HG03025 (cell line): ENCODE measurements around the gene TNIK.
"Not testable (repeated sequence)": the region's sequence is repeated elsewhere in the genome, so short reads cannot be mapped to it uniquely, and the experiment has no call there.

Experiments used
- ATAC-seq: cut with Tn5 transposase; IDR thresholded peaks from one replicate; pipeline ENCODE4 v1.9.1; 2021; ENCODE audit warnings: mild to moderate bottlenecking, moderate library complexity; ENCODE audit not compliant: unreplicated experiment, low FRiP score

Gene TNIK

DNA sequence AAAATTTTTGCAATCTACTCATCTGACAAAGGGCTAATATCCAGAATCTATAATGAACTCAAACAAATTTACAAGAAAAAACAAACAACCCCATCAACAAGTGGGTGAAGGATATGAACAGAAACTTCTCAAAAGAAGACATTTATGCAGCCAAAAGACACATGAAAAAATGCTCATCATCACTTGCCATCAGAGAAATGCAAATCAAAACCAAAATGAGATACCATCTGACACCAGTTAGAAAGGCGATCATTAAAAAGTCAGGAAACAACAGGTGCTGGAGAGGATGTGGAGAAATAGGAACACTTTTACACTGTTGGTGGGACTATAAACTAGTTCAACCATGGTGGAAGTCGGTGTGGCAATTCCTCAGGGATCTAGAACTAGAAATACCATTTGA lies 36.1 kb downstream of the TNIK start:
- not testable (repeated sequence) for ATAC-seq

DNA sequence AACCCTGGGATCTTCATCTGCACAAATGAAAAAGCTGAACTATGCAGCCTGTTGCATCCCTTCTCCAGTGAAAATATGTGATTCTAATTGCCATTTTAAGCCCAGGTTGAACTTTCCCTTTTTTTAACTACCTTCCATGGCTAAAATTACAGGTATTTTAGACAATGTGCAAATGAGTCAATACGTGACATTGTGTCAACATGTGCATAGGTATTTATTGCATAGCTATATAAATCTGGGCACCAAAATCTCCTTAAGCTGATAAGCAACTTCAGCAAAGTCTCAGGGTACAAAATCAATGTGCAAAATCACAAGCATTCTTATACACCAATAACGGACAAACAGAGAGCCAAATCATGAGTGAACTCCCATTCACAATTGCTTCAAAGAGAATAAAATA lies 37.4 kb downstream of the TNIK start:
- not testable (repeated sequence) for ATAC-seq

DNA sequence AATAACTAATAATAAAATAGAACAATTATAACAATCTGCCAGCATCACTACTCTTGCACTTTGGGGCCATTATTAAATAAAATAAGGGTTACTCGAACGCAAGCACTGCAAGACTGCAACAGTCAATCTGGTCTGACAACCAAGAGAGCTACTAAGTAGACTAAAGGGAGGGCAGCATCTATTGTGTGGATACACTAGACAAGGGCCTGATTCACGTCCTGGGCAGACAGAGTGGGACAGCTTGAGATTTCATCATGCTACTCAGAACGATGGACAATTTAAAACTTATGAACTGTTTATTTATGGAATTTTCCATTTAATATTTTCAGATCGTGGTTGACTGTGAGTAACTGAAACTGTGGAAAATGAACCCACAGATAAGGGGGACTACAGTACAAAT lies 39.5 kb downstream of the TNIK start:
- no peak for ATAC-seq

DNA sequence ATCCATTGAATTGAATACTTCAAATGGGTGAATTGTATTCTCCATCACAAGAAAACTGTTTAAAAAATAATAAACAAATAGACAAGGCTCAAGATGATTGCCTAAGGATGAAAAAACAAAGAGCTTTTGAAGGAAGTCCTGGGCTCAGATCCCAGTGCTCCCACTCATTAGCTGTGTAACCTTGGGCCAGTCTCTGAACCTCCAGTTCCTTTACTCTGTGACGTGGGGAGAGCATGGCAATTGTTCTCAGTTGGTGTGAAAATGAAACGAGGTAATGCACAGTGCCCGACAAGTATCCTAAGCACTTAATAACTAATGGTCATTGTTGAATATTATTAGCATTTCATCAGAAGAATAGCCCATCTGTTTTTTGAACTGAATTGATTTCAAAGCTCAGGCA lies 40.7 kb downstream of the TNIK start:
- no peak for ATAC-seq

DNA sequence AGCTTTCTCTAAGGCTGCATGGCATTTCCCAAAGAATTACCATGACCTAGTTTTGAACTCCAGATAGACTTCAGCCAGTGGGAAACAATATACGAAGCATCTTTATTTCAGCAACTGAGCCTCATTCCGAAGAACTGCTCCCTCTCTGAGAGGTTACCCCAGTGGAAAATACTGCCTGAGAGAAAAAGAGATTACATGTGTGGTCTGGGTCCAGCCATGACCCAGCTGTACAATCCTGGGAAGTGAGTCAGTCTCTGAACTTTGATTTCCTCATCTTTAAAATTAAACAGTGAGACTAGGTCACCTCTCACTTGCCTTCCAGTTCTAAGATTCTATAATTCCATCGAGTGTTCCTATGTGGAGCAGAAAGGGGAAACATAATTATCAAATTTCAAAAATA lies 42.4 kb downstream of the TNIK start:
- ATAC-seq = no peak

DNA sequence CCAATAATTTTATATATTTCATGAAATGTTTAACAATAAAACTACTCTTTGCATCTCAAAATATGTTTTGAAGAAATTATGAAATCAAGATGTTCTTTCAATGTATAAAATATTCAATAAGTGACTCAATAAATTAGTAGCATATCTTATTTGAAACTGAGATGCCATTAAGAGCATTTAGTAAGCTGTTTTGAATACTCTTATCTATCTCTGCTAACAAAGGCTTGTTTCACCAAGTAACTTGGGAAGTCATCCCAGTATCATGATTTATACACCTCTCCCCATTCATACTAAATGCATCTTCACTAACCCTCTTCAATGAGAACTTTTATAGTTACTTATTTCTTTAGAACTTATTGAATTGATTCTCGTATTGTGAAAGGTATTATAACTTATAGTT lies 43.1 kb downstream of the TNIK start:
- ATAC-seq = no peak

DNA sequence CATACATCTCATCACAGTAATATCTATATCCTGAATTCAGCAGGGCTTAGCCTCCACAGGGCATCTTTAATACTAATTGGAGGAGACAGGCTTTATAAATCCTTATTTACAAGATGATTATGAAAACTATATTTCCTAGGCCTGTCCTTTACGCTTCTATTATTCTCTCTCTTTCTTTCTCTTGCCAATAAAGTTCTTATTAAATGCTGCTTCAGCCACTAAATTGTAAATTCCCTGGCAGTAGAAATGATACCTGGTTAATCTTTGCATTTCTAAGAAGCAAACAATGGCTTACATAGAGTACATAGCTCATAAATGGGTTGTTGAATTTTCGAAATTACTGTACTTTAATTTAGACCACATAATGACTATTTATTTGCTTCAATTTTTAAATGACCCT lies 43.5 kb downstream of the TNIK start:
- no peak for ATAC-seq

DNA sequence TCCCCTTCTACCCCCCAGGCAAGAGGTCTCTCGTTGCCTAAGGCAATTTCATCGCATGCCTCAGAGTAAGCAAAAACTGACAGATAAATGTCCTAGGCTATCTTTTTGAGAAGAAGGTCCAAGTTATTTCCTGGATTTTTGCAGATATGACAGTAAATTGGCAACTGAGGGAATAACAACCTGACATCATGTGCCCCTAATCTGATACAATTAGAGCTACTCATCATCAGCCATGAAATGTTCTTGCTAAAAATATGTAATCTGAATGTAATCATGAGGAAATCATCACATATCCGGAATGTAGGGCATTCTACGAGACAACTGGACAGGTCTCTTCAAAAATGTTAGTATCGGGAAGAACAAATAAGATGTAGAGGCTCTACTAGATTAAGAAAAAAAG lies 44.1 kb downstream of the TNIK start:
- no peak for ATAC-seq

DNA sequence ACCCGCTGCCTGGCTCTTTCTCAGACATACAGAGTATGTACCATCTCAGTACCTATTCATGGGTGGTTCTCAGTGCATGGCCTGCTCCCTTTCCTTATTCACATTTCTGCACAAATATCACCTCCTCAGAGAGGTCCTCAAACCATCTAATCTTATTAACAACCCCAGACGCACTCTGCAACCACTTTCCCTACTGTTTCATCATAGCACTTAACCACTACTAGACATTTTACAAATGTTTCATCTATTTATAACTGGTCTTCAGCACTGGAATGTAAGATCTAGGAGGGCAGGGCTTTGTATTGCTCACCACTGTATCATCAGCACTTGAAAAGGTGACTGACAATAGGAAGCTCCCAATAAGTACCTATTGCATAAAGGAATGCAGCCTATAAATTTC lies 45.1 kb downstream of the TNIK start:
- ATAC-seq = no peak

DNA sequence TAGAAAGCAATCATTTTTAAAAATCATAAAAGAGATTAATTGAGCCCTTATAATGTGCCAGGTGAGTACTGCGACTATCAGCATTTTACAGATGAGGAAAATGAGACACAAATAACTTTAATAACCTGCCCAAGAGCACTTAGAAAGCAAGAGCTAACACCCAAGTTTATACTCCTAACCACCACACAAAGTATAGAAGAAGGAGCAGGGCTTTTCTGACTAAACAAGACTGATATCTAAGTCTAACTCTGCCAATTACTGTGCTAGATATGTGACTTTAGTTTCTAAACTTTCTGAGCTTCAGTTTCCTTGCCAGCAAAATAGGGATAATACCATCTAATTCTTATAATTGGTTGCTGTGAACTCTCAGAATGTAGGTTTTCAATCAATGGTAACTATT lies 47.7 kb downstream of the TNIK start:
- no peak for ATAC-seq

DNA sequence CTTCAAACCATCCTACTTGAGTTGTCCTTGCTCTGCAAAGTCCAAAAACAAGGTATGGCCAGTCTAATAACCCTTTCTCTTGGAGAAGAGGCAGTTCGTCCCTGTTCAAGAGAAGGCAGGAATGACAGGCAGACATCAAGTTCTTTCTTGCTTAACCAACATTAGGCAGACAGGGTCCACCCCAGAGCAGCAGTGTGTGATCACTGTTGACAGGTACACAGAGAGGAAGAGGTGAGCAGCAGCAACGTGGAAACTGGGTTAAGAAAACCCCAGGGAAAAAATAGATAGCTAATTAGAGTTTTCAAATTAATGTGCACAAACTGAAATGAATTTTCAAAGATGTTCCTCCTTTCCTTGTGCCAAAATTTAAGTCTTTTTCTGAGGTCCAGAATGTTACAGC lies 48.2 kb downstream of the TNIK start:
- no peak for ATAC-seq

DNA sequence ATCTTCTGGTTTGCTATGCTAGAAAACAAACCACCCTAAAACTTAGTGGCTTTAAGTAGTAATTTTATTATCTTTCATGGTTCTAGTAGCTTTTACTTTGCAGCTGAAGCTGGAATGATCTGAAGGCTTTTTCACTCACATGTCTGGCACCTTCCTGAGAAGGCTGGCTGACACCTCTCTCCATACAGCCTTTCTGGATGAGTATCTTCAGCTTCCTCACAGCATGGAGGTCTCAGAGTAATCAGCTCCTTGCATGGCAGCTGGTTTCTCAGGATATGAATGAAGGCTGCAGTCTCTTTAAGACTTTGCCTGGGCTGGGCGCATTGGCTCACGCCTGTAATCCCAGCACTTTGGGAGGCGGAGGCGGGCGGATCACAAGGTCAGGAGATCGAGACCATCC lies 50.0 kb downstream of the TNIK start:
- ATAC-seq = no peak

DNA sequence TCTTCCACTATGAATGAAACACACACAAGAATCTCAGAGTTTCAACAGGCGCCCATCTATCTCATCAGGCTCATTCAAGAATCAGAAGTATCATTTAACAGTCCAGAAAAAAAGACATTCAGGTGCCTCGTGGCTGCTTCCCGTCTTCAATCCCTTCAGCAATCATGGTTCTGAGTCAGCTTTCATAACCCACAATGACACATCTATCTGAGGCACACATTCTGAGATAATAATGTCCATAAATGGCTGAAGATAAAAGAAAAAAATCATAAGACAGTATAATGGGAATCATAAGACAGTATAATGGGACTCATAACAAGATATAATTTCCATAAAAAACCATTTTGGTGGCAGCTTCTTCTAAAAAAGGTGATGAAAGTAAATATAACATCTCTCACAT lies 52.4 kb downstream of the TNIK start:
- ATAC-seq = no peak

DNA sequence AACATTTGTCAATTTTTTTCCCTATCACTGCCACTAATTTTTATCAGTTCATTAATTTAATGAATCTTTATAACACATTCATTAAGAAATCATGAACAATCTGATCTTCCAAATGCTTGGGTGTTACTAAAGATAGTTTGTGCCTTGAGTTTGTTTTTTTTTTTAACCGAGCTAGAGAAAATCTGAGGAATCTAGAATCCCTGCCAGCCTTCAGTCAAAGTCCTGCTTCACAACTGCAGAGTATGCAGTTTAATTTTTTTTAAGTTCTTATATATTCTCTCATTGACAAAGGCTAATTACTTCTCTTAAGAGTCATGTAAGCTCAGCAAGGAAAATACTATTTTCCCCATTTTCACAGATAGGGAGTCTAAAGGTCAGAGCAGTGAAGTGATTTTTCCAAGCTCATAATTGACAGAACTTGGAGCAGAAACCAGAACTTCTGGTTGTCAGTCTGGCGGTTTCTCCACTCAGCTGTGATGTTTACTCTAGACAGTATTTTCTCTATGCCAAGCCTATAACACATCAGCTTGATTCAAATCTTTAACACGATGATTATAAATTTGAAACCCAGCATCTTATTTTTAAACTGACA lies 55.7 kb downstream of the TNIK start:
- no peak for ATAC-seq

DNA sequence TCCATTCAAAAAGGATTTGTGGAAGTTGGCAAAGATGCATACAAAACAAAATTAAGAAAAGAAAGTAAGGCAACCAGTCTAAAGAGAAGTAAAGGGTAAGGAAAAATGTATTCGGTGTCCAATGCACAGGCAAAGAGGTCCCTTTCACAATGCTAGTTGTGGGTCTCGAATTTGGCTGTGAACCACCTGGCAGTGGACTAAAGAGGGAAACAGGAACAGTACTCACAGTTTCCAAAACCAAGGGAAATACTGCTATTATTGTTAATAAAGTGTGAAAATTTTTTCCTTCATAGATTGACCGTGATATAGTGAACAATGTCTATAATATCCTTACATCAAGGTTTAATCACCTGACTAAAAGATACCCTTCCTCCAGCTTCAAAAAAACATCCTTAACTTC lies 57.9 kb downstream of the TNIK start:
- no peak for ATAC-seq

DNA sequence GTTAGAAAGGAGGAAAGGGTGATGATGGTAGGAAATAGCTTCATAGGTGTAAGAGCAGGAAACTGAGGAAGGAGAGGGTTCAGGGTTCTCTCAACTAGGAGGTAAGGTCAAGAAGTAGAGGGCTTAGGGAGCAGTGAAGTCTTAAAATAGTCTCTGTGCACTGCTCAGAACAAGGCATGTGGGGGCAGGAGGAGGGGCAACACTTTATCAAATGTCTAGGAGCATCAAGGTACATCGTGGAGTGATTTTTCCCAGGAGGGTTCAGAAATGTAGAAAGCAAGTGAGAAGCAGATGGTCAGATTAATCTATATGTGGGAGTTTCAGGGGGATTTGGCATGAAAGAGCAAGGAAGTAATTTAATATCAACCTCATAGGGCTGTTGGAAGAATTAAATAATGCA lies 58.8 kb downstream of the TNIK start:
- ATAC-seq = no peak

DNA sequence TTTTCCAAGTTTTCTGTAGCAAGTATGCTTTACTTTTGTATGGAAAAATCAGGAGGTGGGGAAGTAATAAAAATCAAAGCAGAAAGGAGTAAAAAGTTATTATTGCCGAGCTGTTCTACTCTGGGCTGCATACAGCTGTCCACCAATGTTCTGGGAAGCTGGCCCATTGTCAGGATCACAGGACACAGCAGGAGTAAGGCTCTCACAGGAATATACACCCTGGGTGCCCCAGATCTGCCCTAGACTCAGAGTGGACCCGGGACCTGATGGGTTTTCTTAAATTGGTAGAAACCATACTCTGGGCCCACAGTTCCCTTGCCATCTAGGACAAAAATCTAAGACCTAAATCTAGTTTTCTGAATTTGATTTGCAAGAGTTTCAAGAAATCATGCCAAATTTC lies 60.4 kb downstream of the TNIK start:
- ATAC-seq = no peak

DNA sequence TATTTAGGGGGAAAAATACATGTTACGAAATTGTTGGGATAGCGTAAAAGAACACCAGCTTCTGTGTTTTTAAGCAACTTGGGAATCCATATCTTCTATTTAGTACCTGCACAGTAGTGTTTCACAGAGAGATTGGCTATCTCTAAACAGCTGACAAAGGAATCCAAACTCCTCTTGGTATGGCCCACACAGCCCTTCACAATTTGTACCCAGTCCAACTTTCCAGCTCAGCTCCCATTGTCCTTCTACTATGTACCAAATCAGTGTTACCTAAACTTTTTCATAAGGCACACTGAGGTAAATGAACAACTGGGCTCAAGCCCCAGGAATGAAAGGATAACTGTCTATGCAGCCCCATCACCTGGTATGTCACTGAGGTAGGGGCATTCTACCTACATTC lies 61.9 kb downstream of the TNIK start:
- no peak for ATAC-seq

DNA sequence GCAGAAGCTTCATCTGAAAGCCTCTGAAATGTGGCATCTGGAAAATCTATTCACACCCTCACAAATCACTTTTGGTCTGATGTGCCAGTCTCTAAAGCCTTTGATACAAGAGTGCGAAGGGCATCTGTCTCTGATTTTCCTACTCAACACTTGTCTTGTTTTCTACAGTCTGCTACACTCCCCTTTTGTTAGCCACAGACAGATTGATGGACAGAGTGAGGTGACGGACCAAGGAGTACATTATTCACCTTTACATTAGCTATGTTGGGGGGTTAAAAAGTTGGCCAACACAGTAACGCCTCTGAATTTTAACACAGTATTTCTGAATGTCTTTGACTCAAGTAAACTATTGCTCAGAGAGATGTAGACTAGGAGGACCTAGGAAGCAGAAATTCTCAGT lies 63.1 kb downstream of the TNIK start:
- ATAC-seq = no peak

DNA sequence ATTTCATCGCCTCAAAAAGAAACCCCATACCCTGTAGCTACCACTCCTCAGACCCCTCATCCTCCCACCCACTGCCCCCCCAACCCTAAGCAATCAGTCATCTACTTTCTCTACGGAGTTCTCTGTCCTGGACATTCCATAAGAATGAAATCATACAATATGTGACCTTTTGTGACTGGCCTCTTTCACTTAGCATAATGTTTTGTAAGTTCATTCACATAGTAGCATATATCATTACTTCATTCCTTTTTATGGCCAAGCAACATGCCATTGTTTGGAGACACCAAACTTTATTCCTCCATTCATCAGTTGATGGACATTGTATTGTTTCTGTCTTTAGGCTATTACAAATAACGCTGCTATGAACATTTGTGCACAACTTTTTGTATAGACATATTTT lies 64.2 kb downstream of the TNIK start:
- ATAC-seq = no peak

DNA sequence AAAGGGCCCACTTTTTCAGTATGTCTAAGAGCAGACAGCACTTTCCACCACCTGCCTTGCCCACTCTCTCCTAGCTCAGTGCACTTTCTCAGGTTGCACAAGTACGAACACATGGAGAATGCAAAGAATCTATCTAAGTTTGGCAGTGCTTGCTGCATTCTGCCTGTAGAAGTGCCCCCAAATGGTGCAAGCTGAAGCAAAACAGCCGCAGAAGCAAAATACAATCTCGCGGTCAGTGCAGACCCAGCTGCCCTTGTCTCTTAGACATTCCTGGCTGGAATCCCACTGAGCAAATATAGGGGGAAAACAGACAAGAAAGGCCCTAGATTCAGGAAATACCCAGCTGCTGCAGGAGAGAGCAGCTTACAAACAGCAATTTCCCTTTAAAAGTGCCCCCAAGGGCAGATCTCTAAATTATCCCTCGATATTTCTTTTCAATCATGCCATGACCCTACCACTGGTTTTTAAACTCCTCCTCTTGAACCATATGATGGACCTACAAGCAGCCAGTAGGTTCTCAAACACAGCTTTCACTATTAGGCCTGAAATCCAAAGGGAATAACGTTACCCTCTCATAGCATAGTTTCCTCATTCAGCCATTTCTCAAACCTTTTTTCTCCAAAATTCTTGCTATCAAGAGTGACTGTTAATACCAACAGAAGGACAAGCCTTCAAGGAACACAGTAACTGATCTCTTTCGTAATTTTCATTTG lies 67.0 kb downstream of the TNIK start:
- no peak for ATAC-seq

DNA sequence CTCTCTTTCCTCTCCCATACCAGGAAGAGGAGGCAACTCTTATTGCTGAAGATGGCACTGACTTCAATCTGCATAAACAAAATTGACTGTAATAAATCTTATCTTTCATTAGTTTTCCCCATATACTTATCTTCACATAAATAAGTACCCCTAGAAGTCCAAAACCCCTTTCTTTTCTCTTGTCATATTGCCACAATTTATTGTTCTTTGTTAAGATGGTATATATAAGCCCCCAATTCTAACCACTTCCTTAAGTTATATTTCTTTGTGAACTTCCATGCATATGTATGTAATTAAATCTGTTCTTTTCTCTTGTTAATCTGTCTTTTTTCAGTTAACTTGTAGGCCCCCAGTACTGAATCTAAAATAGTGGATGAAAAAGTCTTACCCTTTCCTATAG lies 68.8 kb downstream of the TNIK start:
- no peak for ATAC-seq
